ENCODE data around the gene ARRDC1. TPM values are rescaled to one million over a fixed set of nuclear protein-coding genes. Genes with fewer than 3 reads are reported as not detected.
A peak's percentile ranks its signal among the peaks of the same experiment; 100 is the strongest.

The ARRDC1 gene
- total and polyA plus RNA-seq, 9 of the 15 experiments (the other 6 are each of a cell fraction or from before 2014, with no cell fraction given), result 0.21 to 45.3 (median 18.6) TPM

GRCh38 chr9:137578518-137579258 lies 26.8 kb upstream of the ARRDC1 start, which contains the start of gene DPH7 (continued):
- TF ChIP-seq RBM22 (IDR thresholded peaks at IDR 0.05; ENCODE audit: low read depth, low read length, poor library complexity, severe bottlenecking) (no peak), FIP1L1 (IDR thresholded peaks at IDR 0.05; ENCODE audit: low read depth, low read length, poor library complexity, severe bottlenecking) (peak; percentile 94), KDM1A (IDR thresholded peaks at IDR 0.05) (no peak), SMAD1 (IDR thresholded peaks at IDR 0.05; ENCODE audit: low read depth, low read length, partially characterized antibody) (no peak), ZBTB1 (CRISPR knock-in tag; IDR thresholded peaks at IDR 0.05; ENCODE audit: borderline replicate concordance, low read depth) (no peak; the same call in 1 of the 2 replicates), ZNF184 (CRISPR knock-in tag; IDR thresholded peaks at IDR 0.05) (no peak), ZNF384 (IDR thresholded peaks at IDR 0.05; ENCODE audit: low read depth, low read length) (no peak; the same call in 1 of the 2 replicates)
- TF ChIP-seq, protein P1, sequence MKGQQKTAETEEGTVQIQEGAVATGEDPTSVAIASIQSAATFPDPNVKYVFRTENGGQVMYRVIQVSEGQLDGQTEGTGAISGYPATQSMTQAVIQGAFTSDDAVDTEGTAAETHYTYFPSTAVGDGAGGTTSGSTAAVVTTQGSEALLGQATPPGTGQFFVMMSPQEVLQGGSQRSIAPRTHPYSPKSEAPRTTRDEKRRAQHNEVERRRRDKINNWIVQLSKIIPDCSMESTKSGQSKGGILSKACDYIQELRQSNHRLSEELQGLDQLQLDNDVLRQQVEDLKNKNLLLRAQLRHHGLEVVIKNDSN (CRISPR knock-in tag; IDR thresholded peaks at IDR 0.05), result no peak
- TF ChIP-seq, protein P2, sequence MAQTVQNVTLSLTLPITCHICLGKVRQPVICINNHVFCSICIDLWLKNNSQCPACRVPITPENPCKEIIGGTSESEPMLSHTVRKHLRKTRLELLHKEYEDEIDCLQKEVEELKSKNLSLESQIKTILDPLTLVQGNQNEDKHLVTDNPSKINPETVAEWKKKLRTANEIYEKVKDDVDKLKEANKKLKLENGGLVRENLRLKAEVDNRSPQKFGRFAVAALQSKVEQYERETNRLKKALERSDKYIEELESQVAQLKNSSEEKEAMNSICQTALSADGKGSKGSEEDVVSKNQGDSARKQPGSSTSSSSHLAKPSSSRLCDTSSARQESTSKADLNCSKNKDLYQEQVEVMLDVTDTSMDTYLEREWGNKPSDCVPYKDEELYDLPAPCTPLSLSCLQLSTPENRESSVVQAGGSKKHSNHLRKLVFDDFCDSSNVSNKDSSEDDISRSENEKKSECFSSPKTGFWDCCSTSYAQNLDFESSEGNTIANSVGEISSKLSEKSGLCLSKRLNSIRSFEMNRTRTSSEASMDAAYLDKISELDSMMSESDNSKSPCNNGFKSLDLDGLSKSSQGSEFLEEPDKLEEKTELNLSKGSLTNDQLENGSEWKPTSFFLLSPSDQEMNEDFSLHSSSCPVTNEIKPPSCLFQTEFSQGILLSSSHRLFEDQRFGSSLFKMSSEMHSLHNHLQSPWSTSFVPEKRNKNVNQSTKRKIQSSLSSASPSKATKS (CRISPR knock-in tag; IDR thresholded peaks at IDR 0.05), result no peak
- TF ChIP-seq, protein P3, sequence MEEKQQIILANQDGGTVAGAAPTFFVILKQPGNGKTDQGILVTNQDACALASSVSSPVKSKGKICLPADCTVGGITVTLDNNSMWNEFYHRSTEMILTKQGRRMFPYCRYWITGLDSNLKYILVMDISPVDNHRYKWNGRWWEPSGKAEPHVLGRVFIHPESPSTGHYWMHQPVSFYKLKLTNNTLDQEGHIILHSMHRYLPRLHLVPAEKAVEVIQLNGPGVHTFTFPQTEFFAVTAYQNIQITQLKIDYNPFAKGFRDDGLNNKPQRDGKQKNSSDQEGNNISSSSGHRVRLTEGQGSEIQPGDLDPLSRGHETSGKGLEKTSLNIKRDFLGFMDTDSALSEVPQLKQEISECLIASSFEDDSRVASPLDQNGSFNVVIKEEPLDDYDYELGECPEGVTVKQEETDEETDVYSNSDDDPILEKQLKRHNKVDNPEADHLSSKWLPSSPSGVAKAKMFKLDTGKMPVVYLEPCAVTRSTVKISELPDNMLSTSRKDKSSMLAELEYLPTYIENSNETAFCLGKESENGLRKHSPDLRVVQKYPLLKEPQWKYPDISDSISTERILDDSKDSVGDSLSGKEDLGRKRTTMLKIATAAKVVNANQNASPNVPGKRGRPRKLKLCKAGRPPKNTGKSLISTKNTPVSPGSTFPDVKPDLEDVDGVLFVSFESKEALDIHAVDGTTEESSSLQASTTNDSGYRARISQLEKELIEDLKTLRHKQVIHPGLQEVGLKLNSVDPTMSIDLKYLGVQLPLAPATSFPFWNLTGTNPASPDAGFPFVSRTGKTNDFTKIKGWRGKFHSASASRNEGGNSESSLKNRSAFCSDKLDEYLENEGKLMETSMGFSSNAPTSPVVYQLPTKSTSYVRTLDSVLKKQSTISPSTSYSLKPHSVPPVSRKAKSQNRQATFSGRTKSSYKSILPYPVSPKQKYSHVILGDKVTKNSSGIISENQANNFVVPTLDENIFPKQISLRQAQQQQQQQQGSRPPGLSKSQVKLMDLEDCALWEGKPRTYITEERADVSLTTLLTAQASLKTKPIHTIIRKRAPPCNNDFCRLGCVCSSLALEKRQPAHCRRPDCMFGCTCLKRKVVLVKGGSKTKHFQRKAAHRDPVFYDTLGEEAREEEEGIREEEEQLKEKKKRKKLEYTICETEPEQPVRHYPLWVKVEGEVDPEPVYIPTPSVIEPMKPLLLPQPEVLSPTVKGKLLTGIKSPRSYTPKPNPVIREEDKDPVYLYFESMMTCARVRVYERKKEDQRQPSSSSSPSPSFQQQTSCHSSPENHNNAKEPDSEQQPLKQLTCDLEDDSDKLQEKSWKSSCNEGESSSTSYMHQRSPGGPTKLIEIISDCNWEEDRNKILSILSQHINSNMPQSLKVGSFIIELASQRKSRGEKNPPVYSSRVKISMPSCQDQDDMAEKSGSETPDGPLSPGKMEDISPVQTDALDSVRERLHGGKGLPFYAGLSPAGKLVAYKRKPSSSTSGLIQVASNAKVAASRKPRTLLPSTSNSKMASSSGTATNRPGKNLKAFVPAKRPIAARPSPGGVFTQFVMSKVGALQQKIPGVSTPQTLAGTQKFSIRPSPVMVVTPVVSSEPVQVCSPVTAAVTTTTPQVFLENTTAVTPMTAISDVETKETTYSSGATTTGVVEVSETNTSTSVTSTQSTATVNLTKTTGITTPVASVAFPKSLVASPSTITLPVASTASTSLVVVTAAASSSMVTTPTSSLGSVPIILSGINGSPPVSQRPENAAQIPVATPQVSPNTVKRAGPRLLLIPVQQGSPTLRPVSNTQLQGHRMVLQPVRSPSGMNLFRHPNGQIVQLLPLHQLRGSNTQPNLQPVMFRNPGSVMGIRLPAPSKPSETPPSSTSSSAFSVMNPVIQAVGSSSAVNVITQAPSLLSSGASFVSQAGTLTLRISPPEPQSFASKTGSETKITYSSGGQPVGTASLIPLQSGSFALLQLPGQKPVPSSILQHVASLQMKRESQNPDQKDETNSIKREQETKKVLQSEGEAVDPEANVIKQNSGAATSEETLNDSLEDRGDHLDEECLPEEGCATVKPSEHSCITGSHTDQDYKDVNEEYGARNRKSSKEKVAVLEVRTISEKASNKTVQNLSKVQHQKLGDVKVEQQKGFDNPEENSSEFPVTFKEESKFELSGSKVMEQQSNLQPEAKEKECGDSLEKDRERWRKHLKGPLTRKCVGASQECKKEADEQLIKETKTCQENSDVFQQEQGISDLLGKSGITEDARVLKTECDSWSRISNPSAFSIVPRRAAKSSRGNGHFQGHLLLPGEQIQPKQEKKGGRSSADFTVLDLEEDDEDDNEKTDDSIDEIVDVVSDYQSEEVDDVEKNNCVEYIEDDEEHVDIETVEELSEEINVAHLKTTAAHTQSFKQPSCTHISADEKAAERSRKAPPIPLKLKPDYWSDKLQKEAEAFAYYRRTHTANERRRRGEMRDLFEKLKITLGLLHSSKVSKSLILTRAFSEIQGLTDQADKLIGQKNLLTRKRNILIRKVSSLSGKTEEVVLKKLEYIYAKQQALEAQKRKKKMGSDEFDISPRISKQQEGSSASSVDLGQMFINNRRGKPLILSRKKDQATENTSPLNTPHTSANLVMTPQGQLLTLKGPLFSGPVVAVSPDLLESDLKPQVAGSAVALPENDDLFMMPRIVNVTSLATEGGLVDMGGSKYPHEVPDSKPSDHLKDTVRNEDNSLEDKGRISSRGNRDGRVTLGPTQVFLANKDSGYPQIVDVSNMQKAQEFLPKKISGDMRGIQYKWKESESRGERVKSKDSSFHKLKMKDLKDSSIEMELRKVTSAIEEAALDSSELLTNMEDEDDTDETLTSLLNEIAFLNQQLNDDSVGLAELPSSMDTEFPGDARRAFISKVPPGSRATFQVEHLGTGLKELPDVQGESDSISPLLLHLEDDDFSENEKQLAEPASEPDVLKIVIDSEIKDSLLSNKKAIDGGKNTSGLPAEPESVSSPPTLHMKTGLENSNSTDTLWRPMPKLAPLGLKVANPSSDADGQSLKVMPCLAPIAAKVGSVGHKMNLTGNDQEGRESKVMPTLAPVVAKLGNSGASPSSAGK (IDR thresholded peaks at IDR 0.05), result peak; percentile 52; the same call in 1 of the 2 replicates

Data from K562 (cell line).